Panc1 (cell line): ENCODE measurements around the gene PIGW. TPM values are rescaled to one million over a fixed set of nuclear protein-coding genes. Genes with fewer than 3 reads are reported as not detected.

Experiments
- ATAC-seq: fragments of 200-7000 bp; cut with Tn5 transposase; 2 replicates; pipeline ENCODE4 v1.9.1; 2020; ENCODE audit warnings: mild to moderate bottlenecking, moderate library complexity
- BruUV-seq: library from RNA; stranded (reverse); fragments of 400-500 nt; replicated peaks from 2 replicates; lab custom pipeline; 2021; lab: Mats Ljungman, UMichigan
- CTCF ChIA-PET: fragments of 300-600 bp; sonication (Branson Sonifier 250); formaldehyde crosslinking; loops from one replicate; lab custom pipeline; 2022; ENCODE audit warnings: antibody characterized with exemption; lab: Charles Lee
- POLR2A ChIA-PET: fragments of 300-600 bp; sonication (Branson Sonifier 250); formaldehyde crosslinking; loops from one replicate; lab custom pipeline; 2022; ENCODE audit warnings: antibody characterized with exemption; lab: Charles Lee
- DNase-seq: peaks from one replicate; pipeline ENCODE4 v3.0.0-alpha.2; 2010; ENCODE audit warnings: low read depth, low spot score
- H3K27ac ChIP-seq: 2 replicates; pipeline ENCODE4 v1.5.1; 2011; ENCODE audit warnings: mild to moderate bottlenecking, low read length, inconsistent platforms
- H3K27me3 ChIP-seq: fragments of 200-500 bp; sonication (Bioruptor generic); 2 replicates; pipeline ENCODE4 v1.6.0; 2014; ENCODE audit warnings: low read length, inconsistent platforms; ENCODE audit not compliant: control insufficient read depth, insufficient read depth
- H3K36me3 ChIP-seq: fragments of 200-500 bp; sonication (Bioruptor generic); 2 replicates; pipeline ENCODE4 v1.5.1; 2014; ENCODE audit warnings: inconsistent platforms, mild to moderate bottlenecking, low read length, moderate library complexity; ENCODE audit not compliant: control insufficient read depth, insufficient read depth
- H3K4me1 ChIP-seq: 2 replicates; pipeline ENCODE4 v1.5.1; 2011; ENCODE audit warnings: inconsistent platforms, mild to moderate bottlenecking, low read length, moderate library complexity; ENCODE audit not compliant: control insufficient read depth, insufficient read depth
- H3K4me3 ChIP-seq, 2 experiments: 2 replicates each; pipeline ENCODE4 v1.5.1; 2011 to 2012; ENCODE audit warnings: low read depth in 2 of 2, low read length in 2 of 2, mild to moderate bottlenecking in 2 of 2, inconsistent platforms in 1 of 2, moderate library complexity in 1 of 2
- H3K9me3 ChIP-seq: fragments of 200-500 bp; sonication (Bioruptor generic); 2 replicates; pipeline ENCODE4 v1.5.1; 2014; ENCODE audit warnings: low read depth, mild to moderate bottlenecking, inconsistent platforms, low read length, moderate library complexity; ENCODE audit not compliant: control insufficient read depth, insufficient read depth
- POLR2AphosphoS5 ChIP-seq: IDR thresholded peaks from 2 replicates; pipeline ENCODE4 v1.6.1; 2012; ENCODE audit warnings: mild to moderate bottlenecking, low read depth, low read length, moderate library complexity
- REST ChIP-seq, 2 experiments: IDR thresholded peaks; 2 replicates each; pipeline ENCODE4 v1.6.1; 2011 to 2012; ENCODE audit warnings: low read depth in 2 of 2, control low read depth in 1 of 2, low read length in 1 of 2, mild to moderate bottlenecking in 1 of 2, moderate library complexity in 1 of 2; ENCODE audit not compliant: insufficient read depth in 1 of 2
- SIN3A ChIP-seq: IDR thresholded peaks from 2 replicates; pipeline ENCODE4 v1.6.1; 2012; ENCODE audit warnings: low read depth, mild to moderate bottlenecking, low read length, moderate library complexity, borderline replicate concordance; ENCODE audit not compliant: insufficient read depth
- TCF7L2 ChIP-seq: IDR thresholded peaks from 2 replicates; pipeline ENCODE4 v1.6.1; 2011; ENCODE audit warnings: mild to moderate bottlenecking, low read depth, low read length, inconsistent platforms
- in situ Hi-C: cut with HindIII; loops from 2 replicates; pipeline ENCODE4 v1.10.0; 2016; ENCODE audit warnings: low sequenced_read_pairs, low pct_unique_long_range_greater_than_20kb
- intact Hi-C: fragments of 100-400 bp; cut with micrococcal nuclease; formaldehyde crosslinking; loops from one replicate; pipeline ENCODE4 v1.10.0; 2022; ENCODE audit not compliant: unreplicated experiment
- total RNA-seq: library from RNA; stranded (reverse); gene quantifications from one replicate; pipeline ENCODE4 v1.2.1, GENCODE V29; 2021; ENCODE audit not compliant: unreplicated experiment
- TF ChIP-seq, protein P1 (sequence below): fragments of 450-650 bp; IDR thresholded peaks from 2 replicates; pipeline ENCODE4 v1.5.1; 2017; ENCODE audit warnings: mild to moderate bottlenecking

Gene PIGW
- total RNA-seq, 1 experiment from 2014 or later: 16.2 TPM

- H3K36me3 ChIP-seq: peaks cover 17% of the 10 kb centered on the region
- no TSS peak for BruUV-seq
- peak overlapping the region; percentile 93 for H3K27ac ChIP-seq
- TF ChIP-seq SIN3A (no peak), REST (IDR thresholded peaks at IDR 0.05; ENCODE audit: insufficient read depth in 1 of 2, low read depth in 2 of 2, low read length in 1 of 2) (no peak)
- TF ChIP-seq, protein P1, sequence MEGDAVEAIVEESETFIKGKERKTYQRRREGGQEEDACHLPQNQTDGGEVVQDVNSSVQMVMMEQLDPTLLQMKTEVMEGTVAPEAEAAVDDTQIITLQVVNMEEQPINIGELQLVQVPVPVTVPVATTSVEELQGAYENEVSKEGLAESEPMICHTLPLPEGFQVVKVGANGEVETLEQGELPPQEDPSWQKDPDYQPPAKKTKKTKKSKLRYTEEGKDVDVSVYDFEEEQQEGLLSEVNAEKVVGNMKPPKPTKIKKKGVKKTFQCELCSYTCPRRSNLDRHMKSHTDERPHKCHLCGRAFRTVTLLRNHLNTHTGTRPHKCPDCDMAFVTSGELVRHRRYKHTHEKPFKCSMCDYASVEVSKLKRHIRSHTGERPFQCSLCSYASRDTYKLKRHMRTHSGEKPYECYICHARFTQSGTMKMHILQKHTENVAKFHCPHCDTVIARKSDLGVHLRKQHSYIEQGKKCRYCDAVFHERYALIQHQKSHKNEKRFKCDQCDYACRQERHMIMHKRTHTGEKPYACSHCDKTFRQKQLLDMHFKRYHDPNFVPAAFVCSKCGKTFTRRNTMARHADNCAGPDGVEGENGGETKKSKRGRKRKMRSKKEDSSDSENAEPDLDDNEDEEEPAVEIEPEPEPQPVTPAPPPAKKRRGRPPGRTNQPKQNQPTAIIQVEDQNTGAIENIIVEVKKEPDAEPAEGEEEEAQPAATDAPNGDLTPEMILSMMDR: peak; percentile 78
- H3K27me3 ChIP-seq: no peaks in the 10 kb centered on the region
- ChIA-PET CTCF (no interaction called here), POLR2A (no interaction called here)
- H3K9me3 ChIP-seq: no peaks in the 10 kb centered on the region
- ATAC-seq (peak; percentile 66), DNase-seq (no peak)
- H3K4me3 ChIP-seq: peak overlapping the region; percentile 83 to 90
- peaks cover 3% of the 10 kb centered on the region for H3K4me1 ChIP-seq
- intact Hi-C loops: no loop called here
- in situ Hi-C loops: no loop called here
These were observed 600 bp upstream of the PIGW start for GRCh38 chr17:36533935-36534839.

DNA sequence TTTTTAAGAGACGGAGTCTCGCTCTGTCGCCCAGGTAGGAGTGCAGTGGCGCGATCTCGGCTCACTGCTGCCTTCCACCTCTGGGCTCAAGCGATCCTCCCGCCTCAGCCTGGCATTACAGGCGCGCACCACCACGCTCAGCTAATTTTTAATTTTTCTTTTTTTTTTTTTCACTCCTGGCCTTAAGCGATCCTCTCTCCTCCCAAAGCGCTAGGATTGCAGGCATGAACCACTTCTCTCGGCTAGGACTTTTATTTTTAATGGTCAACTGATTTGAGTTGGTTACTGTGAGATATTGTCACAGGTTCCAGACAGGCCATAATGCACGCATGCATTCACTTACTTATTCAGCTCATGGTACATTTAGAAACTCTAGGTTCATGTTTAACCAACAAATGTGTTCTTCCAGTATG lies 888 bp downstream of the PIGW start:
- POLR2A ChIA-PET: no interaction called here
- peak overlapping the region; percentile 93 for H3K27ac ChIP-seq
- DNase-seq (no peak), ATAC-seq (peak; percentile 36; the same call in 1 of the 2 replicates)
- CTCF ChIA-PET: no interaction called here
- no peaks in the 10 kb centered on the region for H3K9me3 ChIP-seq
- intact Hi-C loops (no loop called here), in situ Hi-C loops (no loop called here)
- BruUV-seq: no TSS peak
- no peaks in the 10 kb centered on the region for H3K27me3 ChIP-seq
- peaks cover 3% of the 10 kb centered on the region for H3K4me1 ChIP-seq
- H3K36me3 ChIP-seq: peaks cover 15% of the 10 kb centered on the region
- TF ChIP-seq POLR2AphosphoS5 (peak; percentile 12), SIN3A (no peak), TCF7L2 (no peak), REST (IDR thresholded peaks at IDR 0.05; ENCODE audit: insufficient read depth in 1 of 2, low read depth in 2 of 2, low read length in 1 of 2) (no peak)
- TF ChIP-seq, protein P1: no peak
- H3K4me3 ChIP-seq: peak overlapping the region; percentile 83 to 90
